ENCODE data around the gene WBP2.

WBP2 gene

GRCh38 chr17:75844530-75845057, 10.5 kb downstream of the WBP2 start:
- DNase-seq (ENCODE audit: low spot score), result peak; percentile 80

- DNase-seq (ENCODE audit: low spot score), result peak; percentile 75
These were observed 11.3 kb downstream of the WBP2 start, which contains the start of gene UNC13D for GRCh38 chr17:75843577-75844529. Gene UNC13D (minus strand): TSS chr17:75844404. CDS start chr17:75844337, 67 bp downstream.

GRCh38 chr17:75842963-75843576, 12.1 kb downstream of the WBP2 start:
- DNase-seq (ENCODE audit: low spot score), result no peak

GRCh38 chr17:75842411-75842810, 12.7 kb downstream of the WBP2 start:
- DNase-seq (ENCODE audit: low spot score), result no peak

- no peak for DNase-seq (ENCODE audit: low spot score)
These were observed 14.4 kb downstream of the WBP2 start for GRCh38 chr17:75840799-75841164.

GRCh38 chr17:75839942-75840798, 15.0 kb downstream of the WBP2 start:
- no peak for DNase-seq (ENCODE audit: low spot score)

GRCh38 chr17:75838410-75838809, 16.7 kb downstream of the WBP2 start:
- no peak for DNase-seq (ENCODE audit: low spot score)

- DNase-seq (ENCODE audit: low spot score), result no peak
These were observed 17.2 kb downstream of the WBP2 start for GRCh38 chr17:75837899-75838298.

- no peak for DNase-seq (ENCODE audit: low spot score)
These were observed 18.5 kb downstream of the WBP2 start for GRCh38 chr17:75836605-75837004.

- DNase-seq (ENCODE audit: low spot score), result no peak
These were observed 19.5 kb downstream of the WBP2 start for GRCh38 chr17:75835654-75835987.

- no peak for DNase-seq (ENCODE audit: low spot score)
These were observed 20.0 kb downstream of the WBP2 start for GRCh38 chr17:75834928-75835653.

GRCh38 chr17:75834279-75834920, 20.7 kb downstream of the WBP2 start:
- no peak for DNase-seq (ENCODE audit: low spot score)

GRCh38 chr17:75832652-75833400, 22.3 kb downstream of the WBP2 start:
- DNase-seq (ENCODE audit: low spot score), result no peak

GRCh38 chr17:75832164-75832651, 22.9 kb downstream of the WBP2 start:
- DNase-seq (ENCODE audit: low spot score), result no peak

GRCh38 chr17:75831032-75831571, 24.0 kb downstream of the WBP2 start:
- no peak for DNase-seq (ENCODE audit: low spot score)

GRCh38 chr17:75830164-75831031, 24.7 kb downstream of the WBP2 start:
- peak; percentile 21 for DNase-seq (ENCODE audit: low spot score)

GRCh38 chr17:75829747-75830146, 25.4 kb downstream of the WBP2 start:
- DNase-seq (ENCODE audit: low spot score), result no peak

GRCh38 chr17:75828741-75829140, 26.4 kb downstream of the WBP2 start:
- DNase-seq (ENCODE audit: low spot score), result no peak

GRCh38 chr17:75828076-75828400, 27.1 kb downstream of the WBP2 start:
- no peak for DNase-seq (ENCODE audit: low spot score)

Data from hematopoietic multipotent progenitor cell treated with erythropoietin and hydrocortisone succinate and interleukin-3 and kit ligand, for 17 days (in vitro differentiated cells).